HG03558 (cell line): ENCODE measurements around the gene EXO5.
"Not testable (repeated sequence)": the region's sequence is repeated elsewhere in the genome, so short reads cannot be mapped to it uniquely, and the experiment has no call there.

Experiments used
- ATAC-seq: cut with Tn5 transposase; IDR thresholded peaks from one replicate; pipeline ENCODE4 v1.9.1; 2021; ENCODE audit warnings: moderate number of reproducible peaks; ENCODE audit not compliant: unreplicated experiment; ENCODE audit errors: extremely low read depth

Gene EXO5

GRCh38 chr1:40508375-40509341 is at the start of gene EXO5:
EXO5 (plus strand) TSS chr1:40508767; CDS start chr1:40514545, 5,778 bp downstream.
- ATAC-seq = peak; percentile 59

- no peak for ATAC-seq
Measured at GRCh38 chr1:40462956-40463590, 45.5 kb upstream of the EXO5 start.

GRCh38 chr1:40469327-40469726 is 39.2 kb upstream of the EXO5 start:
- ATAC-seq = no peak

- no peak for ATAC-seq
Measured at GRCh38 chr1:40475268-40475667, 33.3 kb upstream of the EXO5 start.

- ATAC-seq = no peak
Measured at GRCh38 chr1:40476924-40477677, 31.5 kb upstream of the EXO5 start, which contains the start of gene ZFP69. ZFP69 (plus strand) TSS chr1:40477290; CDS start chr1:40479362, 2,072 bp downstream.

GRCh38 chr1:40477678-40478053 is 30.9 kb upstream of the EXO5 start:
- no peak for ATAC-seq

GRCh38 chr1:40478276-40478675 is 30.3 kb upstream of the EXO5 start:
- no peak for ATAC-seq

GRCh38 chr1:40479156-40479555 is 29.4 kb upstream of the EXO5 start:
- ATAC-seq = no peak

- no peak for ATAC-seq
Measured at GRCh38 chr1:40495315-40495903, 13.2 kb upstream of the EXO5 start.

GRCh38 chr1:40502651-40503050 is 5.9 kb upstream of the EXO5 start:
- not testable (repeated sequence) for ATAC-seq

- no peak for ATAC-seq
Measured at GRCh38 chr1:40507973-40508372, 594 bp upstream of the EXO5 start.

- no peak for ATAC-seq
Measured at GRCh38 chr1:40519517-40519916, 10.9 kb downstream of the EXO5 start.

- ATAC-seq = no peak
Measured at GRCh38 chr1:40530735-40531380, 22.3 kb downstream of the EXO5 start.

GRCh38 chr1:40531381-40532061 is 23.0 kb downstream of the EXO5 start, which contains the start of gene ZNF684:
ZNF684 (plus strand) TSS chr1:40531637; CDS start chr1:40533167, 1,530 bp downstream.
- ATAC-seq = peak; percentile 84

- no peak for ATAC-seq
Measured at GRCh38 chr1:40532062-40532389, 23.5 kb downstream of the EXO5 start.

- ATAC-seq = no peak
Measured at GRCh38 chr1:40532844-40533424, 24.4 kb downstream of the EXO5 start.

- no peak for ATAC-seq
Measured at GRCh38 chr1:40534589-40534988, 26.0 kb downstream of the EXO5 start.

GRCh38 chr1:40535732-40536131 is 27.2 kb downstream of the EXO5 start:
- ATAC-seq = no peak

GRCh38 chr1:40539338-40539737 is 30.8 kb downstream of the EXO5 start:
- no peak for ATAC-seq
